Ramos (cell line): Measurements from ENCODE around the gene TBRG1.

Source experiments
- in situ Hi-C: fragments of 300-500 bp; cut with MboI; formaldehyde crosslinking; loops from one replicate; pipeline ENCODE4 v1.14.3; 2022; ENCODE audit warnings: low sequenced_read_pairs; ENCODE audit not compliant: unreplicated experiment

Gene TBRG1

DNA sequence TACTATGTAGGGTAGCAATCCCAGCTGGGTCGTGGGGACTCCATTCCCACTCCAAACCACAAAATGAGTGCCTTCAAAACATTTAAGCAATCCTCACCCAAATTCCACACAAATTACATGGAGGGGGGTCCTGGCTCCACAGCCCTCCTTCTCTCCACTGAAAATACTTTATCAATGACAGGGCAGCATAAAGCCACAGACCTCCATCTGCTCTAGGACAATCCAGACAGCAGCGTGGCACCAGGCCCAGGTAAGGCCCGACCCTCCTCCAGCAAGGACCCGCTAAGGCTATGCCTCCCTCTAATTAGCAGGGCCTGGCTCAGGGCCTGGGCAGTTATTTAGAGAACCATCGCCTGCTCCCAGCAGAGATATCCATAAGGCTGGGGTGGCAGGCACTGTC lies 11.6 kb upstream of the TBRG1 start, which contains the start of gene PANX3:
PANX3 (plus strand) TSS at position 365 of the 400 bp plus-strand sequence. CDS start 129 bp downstream, outside the sequence.
- in situ Hi-C loops = no loop called here

DNA sequence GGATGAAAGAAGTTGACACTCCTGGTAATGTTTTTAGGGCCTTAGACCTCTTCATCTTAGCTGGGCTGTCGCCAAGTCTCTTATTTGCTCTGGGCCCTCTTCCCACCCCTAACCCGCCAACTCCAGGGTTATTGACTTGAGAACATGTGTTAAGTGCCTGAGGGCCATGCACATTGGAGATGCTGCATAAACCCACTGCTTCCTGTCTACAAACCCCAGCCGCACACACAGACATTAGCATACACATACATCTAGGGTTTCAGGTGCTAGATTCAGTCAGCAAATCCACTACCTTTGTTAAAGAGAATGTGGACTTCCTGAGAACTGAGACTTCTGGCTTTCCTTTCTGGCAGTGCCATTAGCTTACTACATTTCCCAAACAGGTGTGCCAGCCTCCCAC lies 10.6 kb upstream of the TBRG1 start:
- in situ Hi-C loops = no loop called here

DNA sequence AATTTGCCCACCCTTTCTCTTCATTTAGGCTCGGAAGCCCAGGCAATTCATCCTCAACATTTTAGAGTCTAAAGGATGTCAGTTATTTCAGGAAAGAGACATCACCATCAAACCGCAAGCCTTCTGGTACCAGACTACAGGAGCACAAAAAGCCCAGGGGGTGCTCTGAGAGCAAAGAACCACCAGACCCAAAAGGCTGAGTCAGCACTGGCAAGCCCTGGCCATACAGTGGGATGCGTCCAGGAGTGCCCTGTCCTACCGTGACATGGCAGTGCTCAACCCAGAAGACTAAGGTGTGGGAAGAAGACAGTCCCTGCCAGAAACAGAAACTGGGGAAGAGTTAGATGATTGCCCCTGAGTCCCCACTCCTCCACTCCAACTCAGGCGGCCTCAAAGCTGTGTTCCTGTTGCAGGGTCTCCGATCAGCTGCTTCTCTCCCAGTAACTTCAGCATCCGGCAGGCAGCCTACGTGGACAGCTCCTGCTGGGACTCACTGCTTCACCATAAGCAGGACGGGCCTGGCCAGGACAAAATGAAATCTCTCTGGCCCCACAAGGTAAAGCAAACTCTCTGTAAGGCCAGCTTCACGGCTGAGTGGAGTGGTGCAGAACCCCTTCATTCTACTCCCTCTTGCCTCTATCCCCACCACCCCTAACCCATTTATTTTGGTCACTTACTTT lies 10.0 kb upstream of the TBRG1 start:
- in situ Hi-C loops = no loop called here

DNA sequence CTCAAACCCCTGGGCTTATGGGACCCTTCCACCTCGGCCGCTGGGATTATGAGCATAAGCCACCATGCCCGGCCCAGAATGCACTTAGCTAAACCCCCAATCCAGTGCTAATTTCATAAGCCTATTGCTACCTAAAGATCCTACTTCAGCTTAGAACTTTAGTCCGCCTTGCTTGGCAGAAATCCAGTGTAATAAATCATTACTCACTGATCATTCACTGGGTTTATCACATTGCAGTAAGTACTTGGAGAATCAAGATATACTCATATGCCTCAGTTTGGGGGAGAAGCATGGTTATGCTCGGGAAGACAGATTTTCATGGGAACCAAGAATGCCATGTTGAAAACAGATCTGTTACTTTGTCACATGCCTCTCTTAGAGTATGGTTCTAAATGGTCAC lies 3.8 kb upstream of the TBRG1 start:
- in situ Hi-C loops = no loop called here

DNA sequence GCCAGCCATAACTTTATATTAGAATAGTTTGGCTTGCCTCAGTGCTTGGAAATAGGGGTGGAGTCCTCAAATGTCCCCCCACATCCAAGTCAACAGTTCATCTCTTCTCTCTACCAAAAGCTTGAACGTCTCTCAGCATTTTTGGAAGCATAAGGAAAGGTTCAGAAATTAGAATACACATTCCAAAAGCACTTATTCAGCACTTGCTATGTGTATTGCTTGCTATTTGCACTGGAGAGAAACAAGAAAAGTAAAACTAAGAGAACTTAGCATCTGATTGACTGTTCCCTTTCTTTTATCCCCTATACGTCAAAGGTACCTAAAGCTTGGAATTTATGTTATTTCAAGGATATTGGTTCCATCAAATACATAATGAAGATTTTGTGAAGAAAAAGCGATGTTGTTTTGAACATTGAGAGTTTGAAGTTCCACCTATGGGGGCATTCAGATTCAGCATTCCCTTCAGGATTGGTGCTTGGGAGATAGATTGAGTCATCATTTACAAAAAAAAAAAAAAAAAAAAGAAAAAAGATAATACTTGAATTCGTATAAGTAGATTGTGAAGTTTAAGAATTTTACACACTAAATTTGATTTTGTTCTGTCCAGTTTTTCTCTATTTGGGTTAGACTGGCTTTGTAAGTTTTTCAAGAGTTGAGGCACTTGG lies 1.3 kb downstream of the TBRG1 start:
- in situ Hi-C loops = no loop called here

DNA sequence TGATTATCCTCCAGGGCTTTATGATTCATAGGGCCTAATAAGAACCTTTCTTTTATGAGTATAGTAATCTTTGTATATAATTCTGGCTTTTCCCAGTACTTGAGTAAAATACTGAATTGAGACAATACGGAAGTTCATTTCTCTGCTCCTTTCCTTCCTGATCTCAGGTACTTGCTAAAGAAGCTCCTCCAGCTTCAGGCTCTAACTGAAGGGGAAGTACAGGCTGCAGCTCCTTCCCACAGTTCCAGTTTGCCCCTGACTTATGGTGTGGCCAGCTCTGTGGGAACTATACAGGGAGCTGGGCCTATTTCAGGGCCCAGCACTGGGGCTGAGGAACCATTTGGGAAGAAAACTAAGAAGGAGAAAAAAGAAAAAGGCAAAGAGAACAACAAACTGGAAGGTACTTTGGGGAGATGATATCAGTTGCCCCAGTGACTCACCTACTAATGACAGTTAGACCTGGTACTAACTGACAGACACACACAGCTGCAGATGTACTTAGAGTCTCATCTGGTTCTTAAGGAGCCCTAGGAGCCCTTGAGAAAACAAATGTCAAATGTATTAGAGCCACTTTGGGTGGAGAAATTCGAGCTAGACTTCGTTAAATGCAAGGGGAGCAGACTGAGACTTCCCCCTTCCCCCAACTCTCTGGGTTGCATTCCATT lies 3.0 kb downstream of the TBRG1 start:
- in situ Hi-C loops = no loop called here

GRCh38 chr11:124627546-124627945 lies 4.9 kb downstream of the TBRG1 start:
- in situ Hi-C loops = no loop called here

DNA sequence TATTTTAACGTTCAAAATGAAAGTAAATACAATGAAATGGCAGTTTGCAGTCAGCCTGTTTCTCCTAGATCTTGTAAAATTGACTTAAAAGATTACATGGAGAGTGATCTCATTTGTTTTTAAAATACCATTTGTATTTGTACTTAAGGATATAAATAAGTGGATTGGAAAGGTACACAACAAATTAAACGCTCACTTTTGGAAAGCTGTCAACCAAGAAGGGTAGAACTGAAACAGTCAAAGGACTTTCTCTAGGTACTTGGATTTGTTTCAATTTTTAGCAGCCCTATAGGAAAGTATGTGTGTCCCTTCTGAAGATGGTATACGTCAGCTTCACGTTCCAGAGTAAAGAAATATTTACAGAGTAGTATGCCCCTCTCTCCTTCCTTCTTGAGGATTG lies 7.3 kb downstream of the TBRG1 start:
- in situ Hi-C loops = no loop called here

GRCh38 chr11:124633355-124633754 lies 10.7 kb downstream of the TBRG1 start:
- in situ Hi-C loops = no loop called here

- in situ Hi-C loops = no loop called here
Observed at GRCh38 chr11:124635932-124636331, 13.3 kb downstream of the TBRG1 start.

DNA sequence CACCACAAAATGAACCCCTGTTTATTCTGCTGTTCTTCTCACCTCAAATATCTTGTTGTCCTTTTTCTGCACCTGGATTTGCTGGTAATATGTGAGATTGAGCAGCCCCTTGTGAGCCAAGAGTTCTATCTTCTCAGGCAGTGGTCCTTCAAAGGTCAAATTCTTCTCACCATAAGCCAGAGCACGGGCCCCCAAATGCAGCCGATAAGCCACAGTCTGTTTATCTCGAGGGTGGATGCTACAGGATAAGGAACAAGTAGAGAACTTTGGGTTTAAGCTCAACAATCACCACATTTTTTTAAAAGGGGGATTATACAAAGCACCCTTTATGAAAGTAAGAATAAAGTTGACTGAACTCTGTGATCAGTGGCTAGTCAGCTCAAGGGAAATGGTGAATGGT lies 15.8 kb downstream of the TBRG1 start:
- in situ Hi-C loops = no loop called here

- in situ Hi-C loops = no loop called here
Observed at GRCh38 chr11:124639186-124639585, 16.5 kb downstream of the TBRG1 start.

- in situ Hi-C loops = no loop called here
Observed at GRCh38 chr11:124640666-124641065, 18.0 kb downstream of the TBRG1 start.

DNA sequence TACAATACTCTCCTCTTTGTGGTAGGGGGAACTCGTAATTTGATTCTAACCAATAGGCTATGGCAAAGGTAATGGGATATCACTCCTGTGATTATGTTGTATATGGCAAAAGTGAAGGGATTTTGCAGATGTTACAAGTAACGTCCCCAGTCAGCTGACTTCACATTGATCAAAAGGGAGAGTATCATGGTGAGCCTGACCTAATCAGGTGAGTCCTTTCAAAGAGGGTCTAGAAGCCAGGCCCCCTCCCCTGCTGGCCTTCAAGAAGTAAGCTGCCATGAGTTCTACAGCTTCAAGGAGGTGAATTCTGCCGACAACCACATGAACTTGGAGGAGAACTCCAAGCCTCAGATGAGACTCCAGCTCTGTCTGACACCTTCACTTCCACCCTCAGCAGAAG lies 20.0 kb downstream of the TBRG1 start:
- in situ Hi-C loops = no loop called here

DNA sequence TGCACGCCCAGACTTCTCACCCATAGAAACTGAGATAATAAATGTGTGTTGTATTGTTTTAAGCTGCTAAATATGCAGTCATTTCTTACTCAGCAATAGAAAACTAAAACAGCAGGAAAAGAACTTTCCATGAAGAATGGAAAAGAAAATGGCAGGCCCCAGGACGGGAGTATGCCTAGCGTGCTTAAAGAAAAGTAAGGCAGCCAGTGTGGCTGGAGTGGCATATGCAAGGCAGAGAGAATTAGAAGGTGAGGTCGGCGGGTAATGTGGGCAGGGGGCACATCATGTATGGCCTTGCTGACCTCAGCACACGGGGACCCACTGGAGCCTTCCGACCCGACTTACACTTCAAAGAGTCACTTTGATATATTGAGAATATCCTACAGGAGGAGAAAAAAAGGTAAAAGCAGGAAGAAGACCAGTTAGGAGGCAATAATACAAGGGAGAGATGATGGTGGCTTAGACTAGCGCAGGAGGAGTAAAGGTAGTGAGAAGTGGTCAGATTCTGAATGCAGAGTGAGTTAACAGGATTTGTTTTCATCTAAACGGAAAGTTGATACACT lies 20.5 kb downstream of the TBRG1 start:
- in situ Hi-C loops = no loop called here

GRCh38 chr11:124643605-124644425 lies 21.2 kb downstream of the TBRG1 start:
- in situ Hi-C loops = no loop called here

DNA sequence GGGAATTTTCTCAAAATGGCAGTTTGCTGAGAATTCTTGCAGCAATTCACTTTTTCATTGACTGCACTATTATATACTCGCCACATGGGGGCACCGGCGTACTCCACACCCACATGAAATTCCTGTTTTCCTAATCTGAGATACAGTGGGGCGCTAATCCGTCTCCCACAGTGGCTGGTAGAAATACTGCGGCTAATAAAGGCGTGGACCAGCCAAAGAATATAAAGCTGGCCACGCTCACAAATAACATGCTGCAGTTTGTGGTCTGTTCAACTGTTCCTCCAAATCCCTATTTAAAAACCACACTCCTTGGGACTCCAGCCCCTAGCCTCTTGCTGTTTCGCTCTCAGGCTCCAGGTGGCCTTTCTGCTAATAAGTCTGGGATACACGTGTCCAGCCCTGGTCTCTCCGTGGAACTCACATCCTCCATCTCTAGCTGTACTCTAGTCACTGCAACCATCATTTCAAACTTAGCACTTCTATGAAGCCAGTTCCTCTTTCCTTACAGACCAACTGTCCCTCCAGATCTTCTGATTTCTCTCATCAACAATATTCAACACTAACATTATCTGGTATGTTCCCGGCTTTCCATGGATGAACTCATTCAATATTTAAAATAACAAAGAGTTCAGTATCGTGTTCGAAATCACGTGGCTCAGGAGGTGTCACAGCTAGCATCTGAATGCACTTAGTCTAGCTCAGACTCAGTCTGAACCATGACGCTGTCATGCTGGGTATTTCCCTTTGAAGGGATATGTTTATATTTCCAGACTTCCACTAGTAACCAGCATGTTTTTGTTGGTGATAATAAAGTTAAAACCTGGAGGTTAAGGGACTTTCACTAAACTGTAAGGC lies 22.0 kb downstream of the TBRG1 start:
- in situ Hi-C loops = no loop called here

DNA sequence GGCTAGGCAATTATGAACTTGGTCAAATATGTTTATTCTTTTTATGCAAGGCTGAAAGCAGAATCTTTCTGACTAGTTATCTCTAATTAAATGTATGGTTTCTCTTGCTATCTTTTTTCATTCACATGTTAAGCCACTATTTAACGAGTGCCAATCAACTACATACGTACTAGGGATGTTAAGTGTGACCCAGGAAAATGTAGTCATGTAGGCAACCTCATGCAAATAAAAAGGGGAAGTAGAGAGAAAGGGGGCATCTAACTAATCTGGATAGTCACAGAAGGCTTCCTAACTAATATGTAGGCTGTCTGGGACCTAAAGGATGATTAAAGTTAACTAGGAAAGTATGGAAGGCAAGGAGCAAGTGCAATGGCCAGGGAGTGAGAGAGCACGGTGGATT lies 23.5 kb downstream of the TBRG1 start:
- in situ Hi-C loops = no loop called here

- in situ Hi-C loops = no loop called here
Observed at GRCh38 chr11:124648610-124649009, 25.9 kb downstream of the TBRG1 start.
